Ascending aorta (tissue), 2 donors: ENCODE data around the gene DEFB128. TPM values are rescaled to one million over a fixed set of nuclear protein-coding genes. Genes with fewer than 3 reads are reported as not detected.
"Not testable (repeated sequence)": the region's sequence is repeated elsewhere in the genome, so short reads cannot be mapped to it uniquely, and the experiment has no call there.

Experiments
- DNase-seq, 2 donors: peaks; one replicate each; pipeline ENCODE4 v3.0.0-alpha.2; 2019; ENCODE audit warnings: low spot score in 2 of 2
- H3K27ac ChIP-seq, 2 donors: fragments of 200-600 bp; sonication (generic); one replicate each; pipeline ENCODE4 v1.5.1; 2016 to 2017; ENCODE audit warnings: mild to moderate bottlenecking in 1 of 2
- H3K27me3 ChIP-seq: fragments of 200-600 bp; sonication (generic); one replicate; pipeline ENCODE4 v1.5.1; 2017
- H3K36me3 ChIP-seq, 2 donors: fragments of 200-600 bp; sonication (generic); one replicate each; pipeline ENCODE4 v1.5.1; 2016
- H3K4me1 ChIP-seq, 2 donors: fragments of 200-600 bp; sonication (generic); one replicate each; pipeline ENCODE4 v1.5.1; 2016 to 2017; ENCODE audit warnings: mild to moderate bottlenecking in 1 of 2
- H3K4me3 ChIP-seq, 2 donors: fragments of 200-600 bp; sonication (generic); one replicate each; pipeline ENCODE4 v1.5.1; 2016 to 2017; ENCODE audit warnings: mild to moderate bottlenecking in 1 of 2
- H3K9me3 ChIP-seq, 2 donors: fragments of 200-600 bp; sonication (generic); one replicate each; pipeline ENCODE4 v1.5.1; 2016
- CTCF ChIP-seq, 3 experiments: fragments of 200-600 bp in 2 of 3; fragments of 450-650 bp in 1 of 3; sonication (generic) in 2 of 3; IDR thresholded peaks; one replicate each; pipeline ENCODE4 v1.5.1; 2016 to 2019; ENCODE audit warnings: antibody characterized with exemption in 3 of 3, mild to moderate bottlenecking in 1 of 3, moderate library complexity in 1 of 3
- intact Hi-C: fragments of 100-400 bp; cut with DNase I; formaldehyde crosslinking; loops from one replicate; pipeline ENCODE4 v1.15.1; 2023
- total RNA-seq: library from RNA; depleted of rRNA; stranded (reverse); fragments of >200 nt; gene quantifications from one replicate; pipeline ENCODE4 v1.1.0, GENCODE V29; 2016

The DEFB128 gene
- not detected for total RNA-seq

GRCh38 chr20:189611-190010 is at the start of gene DEFB128:
DEFB128 (minus strand) TSS chr20:189711; CDS start chr20:189623, 88 bp downstream.
- intact Hi-C loops = no loop called here
- DNase-seq = no peak

DNA sequence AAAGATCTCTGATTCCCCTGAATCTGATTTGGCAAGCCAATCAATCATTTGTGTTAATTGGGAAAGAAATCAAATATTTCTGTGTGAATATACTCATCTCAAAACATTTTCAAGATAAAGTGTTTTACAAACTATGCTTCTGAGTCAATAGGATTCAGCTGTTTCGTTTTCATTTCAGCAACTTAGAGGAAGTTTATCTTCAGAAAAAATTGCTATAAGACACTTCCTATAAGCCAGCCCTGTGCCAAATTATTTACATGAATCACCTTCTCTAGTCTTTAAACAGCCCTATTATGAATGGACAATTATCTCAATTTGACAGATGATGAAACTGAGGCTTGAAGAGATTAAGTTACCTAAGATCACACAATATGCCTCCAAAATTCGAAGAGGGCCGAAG is 48.4 kb upstream of the DEFB128 start:
- intact Hi-C loops = no loop called here
- TF ChIP-seq CTCF (IDR thresholded peaks at IDR 0.05) = no peak
- Histone ChIP-seq H3K36me3 (no peaks in the 10 kb centered on the region), H3K27ac (no peak overlapping the region), H3K9me3 (no peaks in the 10 kb centered on the region), H3K4me1 (no peaks in the 10 kb centered on the region), H3K4me3 (no peak overlapping the region), H3K27me3 (no peaks in the 10 kb centered on the region)
- no peak for DNase-seq

More at GRCh38 chr20:189611-190010, at the start of gene DEFB128:
- Histone ChIP-seq H3K9me3 (no peaks in the 10 kb centered on the region), H3K36me3 (no peaks in the 10 kb centered on the region), H3K4me3 (no peak within 1 kb of the TSS), H3K27me3 (no peaks in the 10 kb centered on the region), H3K27ac (no peak within 1 kb of the TSS), H3K4me1 (no peaks in the 10 kb centered on the region)
- no peak for TF ChIP-seq CTCF (IDR thresholded peaks at IDR 0.05)

- no peak for TF ChIP-seq CTCF (IDR thresholded peaks at IDR 0.05)
- Histone ChIP-seq H3K36me3 (no peaks in the 10 kb centered on the region), H3K4me3 (no peak overlapping the region), H3K9me3 (no peaks in the 10 kb centered on the region), H3K4me1 (no peaks in the 10 kb centered on the region), H3K27me3 (no peaks in the 10 kb centered on the region), H3K27ac (no peak overlapping the region)
- intact Hi-C loops = no loop called here
- DNase-seq = no peak
Measured at GRCh38 chr20:237489-237888, 48.0 kb upstream of the DEFB128 start.

GRCh38 chr20:235891-236290 is 46.4 kb upstream of the DEFB128 start:
- Histone ChIP-seq H3K4me1 (no peaks in the 10 kb centered on the region), H3K27me3 (no peaks in the 10 kb centered on the region), H3K4me3 (no peak overlapping the region), H3K9me3 (no peaks in the 10 kb centered on the region), H3K36me3 (no peaks in the 10 kb centered on the region), H3K27ac (no peak overlapping the region)
- no peak for DNase-seq
- intact Hi-C loops = no loop called here
- TF ChIP-seq CTCF (IDR thresholded peaks at IDR 0.05) = no peak

DNA sequence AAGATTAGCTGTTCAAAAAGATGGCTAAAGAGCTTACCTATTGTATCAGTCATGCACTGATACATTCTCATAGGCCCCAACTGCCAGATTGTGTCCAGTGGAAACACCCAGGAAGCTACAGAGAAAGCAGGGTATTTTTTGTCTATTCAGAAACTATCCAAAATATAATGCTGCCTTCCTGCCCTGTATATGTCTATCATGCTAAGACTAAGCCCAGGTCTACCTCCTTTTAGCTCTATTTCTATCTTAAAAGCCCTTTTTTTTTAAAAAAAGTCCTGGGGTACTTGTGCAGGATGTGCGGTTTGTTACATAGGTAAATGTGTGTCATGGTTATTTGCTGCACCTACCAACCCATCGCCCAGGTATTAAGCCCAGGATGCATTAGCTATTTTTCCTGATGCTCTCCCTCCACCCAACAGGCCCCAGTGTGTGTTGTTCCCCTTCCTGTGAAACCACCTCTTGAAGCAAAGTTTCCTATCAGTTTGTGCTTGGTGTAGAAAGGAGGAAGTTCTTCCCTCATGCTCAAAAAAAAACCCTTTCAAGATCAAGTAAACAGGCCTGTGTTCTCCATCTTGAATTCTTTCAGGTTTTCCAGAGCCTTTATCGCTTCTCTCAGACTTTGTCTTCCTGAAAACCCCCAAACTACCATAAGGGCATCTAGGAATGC is 38.1 kb upstream of the DEFB128 start:
- intact Hi-C loops = no loop called here
- no peaks in the 10 kb centered on the region for H3K27me3 ChIP-seq
- H3K27ac ChIP-seq = no peak overlapping the region
- no peak for DNase-seq
- TF ChIP-seq CTCF (IDR thresholded peaks at IDR 0.05) = no peak
- H3K9me3 ChIP-seq = no peaks in the 10 kb centered on the region
- no peaks in the 10 kb centered on the region for H3K36me3 ChIP-seq
- H3K4me3 ChIP-seq = no peak overlapping the region
- no peaks in the 10 kb centered on the region for H3K4me1 ChIP-seq

GRCh38 chr20:226958-227357 is 37.4 kb upstream of the DEFB128 start, which contains the start of gene DEFB129:
DEFB129 (plus strand) TSS chr20:227258; CDS start chr20:227289, 31 bp downstream.
- no peak for DNase-seq
- no peak within 1 kb of the TSS for H3K27ac ChIP-seq
- H3K27me3 ChIP-seq = no peaks in the 10 kb centered on the region
- no peak for TF ChIP-seq CTCF (IDR thresholded peaks at IDR 0.05)
- H3K9me3 ChIP-seq = no peaks in the 10 kb centered on the region
- H3K36me3 ChIP-seq = no peaks in the 10 kb centered on the region
- H3K4me3 ChIP-seq = no peak within 1 kb of the TSS
- no peaks in the 10 kb centered on the region for H3K4me1 ChIP-seq
- intact Hi-C loops = no loop called here

- H3K27me3 ChIP-seq, DNase-seq, H3K27ac ChIP-seq, H3K4me3 ChIP-seq, intact Hi-C loops, H3K9me3 ChIP-seq, H3K4me1 ChIP-seq, H3K36me3 ChIP-seq: not testable (repeated sequence)
Measured at GRCh38 chr20:225879-226278, 36.4 kb upstream of the DEFB128 start.
